ENCODE measurements around the gene DOK4. TPM values are rescaled to one million over a fixed set of nuclear protein-coding genes. Genes with fewer than 3 reads are reported as not detected.

The DOK4 gene
- total RNA-seq, 1 donor from 2014 or later: 19.4 TPM

DNA sequence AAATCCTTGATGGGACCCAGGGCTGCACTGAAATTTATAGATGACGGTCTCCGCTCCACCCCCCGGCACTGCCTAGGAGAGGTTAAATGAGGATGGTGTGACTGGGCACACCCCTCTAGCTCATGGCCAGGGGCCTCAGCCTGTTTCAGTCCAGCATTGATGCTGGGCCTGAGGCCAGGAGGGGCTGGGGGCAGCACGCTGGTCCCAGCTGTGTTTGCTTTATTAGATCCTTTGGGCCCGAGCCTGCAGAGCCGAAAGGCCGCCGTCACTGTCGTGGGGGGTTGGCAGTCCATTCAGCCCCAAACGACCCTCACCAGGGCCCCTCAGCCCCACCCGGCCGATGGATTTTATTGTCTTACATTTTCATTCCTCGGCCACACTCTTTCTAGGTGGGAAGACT, 10.8 kb upstream of the DOK4 start:
- no peaks in the 10 kb centered on the region for H3K36me3 ChIP-seq
- TF ChIP-seq POLR2AphosphoS5 (IDR thresholded peaks at IDR 0.05; ENCODE audit: insufficient read depth in 1 of 2, low read depth in 1 of 2): no peak
- H3K9me3 ChIP-seq: no peaks in the 10 kb centered on the region
- no peak for DNase-seq (ENCODE audit: extremely low spot score in 2 of 2)
- no peaks in the 10 kb centered on the region for H3K27me3 ChIP-seq
- no peaks in the 10 kb centered on the region for H3K4me1 ChIP-seq
- H3K27ac ChIP-seq: no peak overlapping the region
- H3K4me3 ChIP-seq: no peak overlapping the region
- intact Hi-C loops (cut with DNase I): loop anchor here (5.0 kb wide), 1 partner anchor 575 kb away; no protein-coding TSS in a partner anchor

DNA sequence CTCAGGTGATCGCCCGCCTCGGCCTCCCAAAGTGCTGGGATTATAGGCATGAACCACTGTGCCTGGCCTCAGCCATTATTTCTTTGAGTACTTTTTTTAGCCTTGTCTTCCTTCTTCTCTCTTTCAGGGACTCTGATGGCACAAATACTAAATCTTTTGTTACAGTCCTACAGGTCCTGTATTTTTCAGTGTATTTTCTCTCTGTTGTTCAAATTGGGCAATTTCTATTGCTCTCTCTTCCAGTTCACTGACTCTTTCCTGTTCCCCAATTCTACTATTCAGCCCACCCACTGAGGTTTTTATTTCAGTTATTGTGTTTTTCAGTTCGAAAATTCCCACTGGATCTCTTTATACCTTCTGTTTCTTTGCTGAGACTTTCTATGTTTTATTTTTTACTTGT, 7.5 kb upstream of the DOK4 start:
- no peak overlapping the region for H3K27ac ChIP-seq
- no peak for DNase-seq (ENCODE audit: extremely low spot score in 2 of 2)
- no peaks in the 10 kb centered on the region for H3K9me3 ChIP-seq
- intact Hi-C loops (cut with DNase I): no loop called here
- no peaks in the 10 kb centered on the region for H3K36me3 ChIP-seq
- no peak overlapping the region for H3K4me3 ChIP-seq
- TF ChIP-seq POLR2AphosphoS5 (IDR thresholded peaks at IDR 0.05; ENCODE audit: insufficient read depth in 1 of 2, low read depth in 1 of 2) (no peak), POLR2A (IDR thresholded peaks at IDR 0.05) (no peak)
- TF ChIP-seq, protein P1, sequence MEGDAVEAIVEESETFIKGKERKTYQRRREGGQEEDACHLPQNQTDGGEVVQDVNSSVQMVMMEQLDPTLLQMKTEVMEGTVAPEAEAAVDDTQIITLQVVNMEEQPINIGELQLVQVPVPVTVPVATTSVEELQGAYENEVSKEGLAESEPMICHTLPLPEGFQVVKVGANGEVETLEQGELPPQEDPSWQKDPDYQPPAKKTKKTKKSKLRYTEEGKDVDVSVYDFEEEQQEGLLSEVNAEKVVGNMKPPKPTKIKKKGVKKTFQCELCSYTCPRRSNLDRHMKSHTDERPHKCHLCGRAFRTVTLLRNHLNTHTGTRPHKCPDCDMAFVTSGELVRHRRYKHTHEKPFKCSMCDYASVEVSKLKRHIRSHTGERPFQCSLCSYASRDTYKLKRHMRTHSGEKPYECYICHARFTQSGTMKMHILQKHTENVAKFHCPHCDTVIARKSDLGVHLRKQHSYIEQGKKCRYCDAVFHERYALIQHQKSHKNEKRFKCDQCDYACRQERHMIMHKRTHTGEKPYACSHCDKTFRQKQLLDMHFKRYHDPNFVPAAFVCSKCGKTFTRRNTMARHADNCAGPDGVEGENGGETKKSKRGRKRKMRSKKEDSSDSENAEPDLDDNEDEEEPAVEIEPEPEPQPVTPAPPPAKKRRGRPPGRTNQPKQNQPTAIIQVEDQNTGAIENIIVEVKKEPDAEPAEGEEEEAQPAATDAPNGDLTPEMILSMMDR (IDR thresholded peaks at IDR 0.05): no peak
- no peaks in the 10 kb centered on the region for H3K4me1 ChIP-seq
- H3K27me3 ChIP-seq: no peaks in the 10 kb centered on the region

DNA sequence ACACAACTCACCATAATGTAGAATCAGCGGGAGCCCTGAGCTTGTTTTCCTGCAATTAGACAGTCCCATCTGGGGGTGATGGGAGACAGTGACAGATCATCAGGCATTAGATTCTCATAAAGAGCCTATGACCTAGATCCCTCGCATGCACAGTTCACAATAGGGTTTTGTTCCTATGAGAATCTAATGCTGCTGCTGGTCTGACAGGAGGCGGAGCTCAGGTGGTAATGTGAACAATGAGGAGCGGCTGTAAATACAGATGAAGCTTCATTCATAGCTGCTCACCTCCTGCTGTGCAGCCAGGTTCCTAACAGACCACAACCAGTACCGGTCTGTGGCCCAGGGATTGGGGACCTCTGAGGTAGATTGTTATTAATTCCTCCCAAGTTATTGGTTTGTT, 2.9 kb upstream of the DOK4 start:
- intact Hi-C loops (cut with DNase I): no loop called here
- H3K4me3 ChIP-seq: no peak overlapping the region
- DNase-seq (ENCODE audit: extremely low spot score in 2 of 2): no peak
- no peaks in the 10 kb centered on the region for H3K36me3 ChIP-seq
- no peak overlapping the region for H3K27ac ChIP-seq
- H3K27me3 ChIP-seq: no peaks in the 10 kb centered on the region
- no peaks in the 10 kb centered on the region for H3K9me3 ChIP-seq
- no peak for TF ChIP-seq POLR2AphosphoS5 (IDR thresholded peaks at IDR 0.05; ENCODE audit: insufficient read depth in 1 of 2, low read depth in 1 of 2)
- TF ChIP-seq, protein P1 (IDR thresholded peaks at IDR 0.05): no peak
- no peak for TF ChIP-seq POLR2A (IDR thresholded peaks at IDR 0.05)
- H3K4me1 ChIP-seq: peaks cover 25% of the 10 kb centered on the region

DNA sequence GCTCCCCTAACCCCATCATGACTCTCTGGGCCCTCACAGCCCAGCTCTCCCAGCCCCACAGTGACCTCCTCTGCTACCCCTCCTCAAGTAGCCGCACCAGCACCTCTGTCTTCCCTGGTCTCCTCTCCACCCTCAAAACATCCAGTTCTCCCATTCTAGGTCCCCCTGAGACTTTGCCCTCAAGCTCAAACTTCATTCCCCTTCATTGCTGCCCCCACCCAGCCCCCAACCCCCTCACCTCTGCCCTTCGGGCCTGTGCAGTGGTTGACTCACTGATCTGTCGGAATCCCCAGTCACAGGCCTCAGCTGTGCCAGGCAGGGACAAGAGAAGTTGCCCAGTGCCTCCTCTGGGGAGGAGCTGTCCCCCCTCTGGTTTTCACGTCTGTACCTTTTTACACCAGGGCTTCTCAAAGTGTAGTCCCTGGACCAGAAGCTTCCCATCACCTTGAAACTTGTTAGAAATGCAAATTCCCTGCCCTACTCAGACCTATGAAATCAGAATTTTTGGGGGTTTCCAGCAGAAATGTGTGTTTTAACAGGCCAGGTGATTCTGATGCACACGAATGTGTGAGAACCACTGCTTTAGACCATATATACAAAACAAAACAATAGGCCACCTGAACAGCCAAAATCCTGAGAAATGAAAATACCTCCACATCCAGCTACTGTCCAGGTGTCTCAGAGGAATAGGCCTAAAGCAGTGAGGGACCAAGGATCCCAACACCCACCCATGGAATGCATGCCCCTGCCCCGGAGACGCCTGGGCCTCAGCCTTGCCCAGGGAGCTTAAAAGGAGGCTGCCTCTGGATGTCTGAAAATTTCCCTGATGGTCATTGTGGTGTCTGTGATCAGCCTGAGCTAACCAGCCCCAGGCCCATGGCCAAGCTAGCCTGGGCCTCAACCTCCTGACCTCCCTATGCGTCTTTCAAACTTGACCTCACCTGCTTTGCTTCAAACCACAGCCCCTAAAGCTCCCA, 853 bp upstream of the DOK4 start:
- Histone ChIP-seq H3K36me3 (no peaks in the 10 kb centered on the region), H3K27me3 (no peaks in the 10 kb centered on the region), H3K4me1 (peaks cover 37% of the 10 kb centered on the region), H3K4me3 (peak overlapping the region; percentile 85 to 93), H3K27ac (peak overlapping the region; percentile 77), H3K9me3 (no peaks in the 10 kb centered on the region)
- no peak for DNase-seq (ENCODE audit: extremely low spot score in 2 of 2)
- TF ChIP-seq POLR2AphosphoS5 (IDR thresholded peaks at IDR 0.05; ENCODE audit: insufficient read depth in 1 of 2, low read depth in 1 of 2): no peak
- intact Hi-C loops (cut with DNase I): no loop called here

DNA sequence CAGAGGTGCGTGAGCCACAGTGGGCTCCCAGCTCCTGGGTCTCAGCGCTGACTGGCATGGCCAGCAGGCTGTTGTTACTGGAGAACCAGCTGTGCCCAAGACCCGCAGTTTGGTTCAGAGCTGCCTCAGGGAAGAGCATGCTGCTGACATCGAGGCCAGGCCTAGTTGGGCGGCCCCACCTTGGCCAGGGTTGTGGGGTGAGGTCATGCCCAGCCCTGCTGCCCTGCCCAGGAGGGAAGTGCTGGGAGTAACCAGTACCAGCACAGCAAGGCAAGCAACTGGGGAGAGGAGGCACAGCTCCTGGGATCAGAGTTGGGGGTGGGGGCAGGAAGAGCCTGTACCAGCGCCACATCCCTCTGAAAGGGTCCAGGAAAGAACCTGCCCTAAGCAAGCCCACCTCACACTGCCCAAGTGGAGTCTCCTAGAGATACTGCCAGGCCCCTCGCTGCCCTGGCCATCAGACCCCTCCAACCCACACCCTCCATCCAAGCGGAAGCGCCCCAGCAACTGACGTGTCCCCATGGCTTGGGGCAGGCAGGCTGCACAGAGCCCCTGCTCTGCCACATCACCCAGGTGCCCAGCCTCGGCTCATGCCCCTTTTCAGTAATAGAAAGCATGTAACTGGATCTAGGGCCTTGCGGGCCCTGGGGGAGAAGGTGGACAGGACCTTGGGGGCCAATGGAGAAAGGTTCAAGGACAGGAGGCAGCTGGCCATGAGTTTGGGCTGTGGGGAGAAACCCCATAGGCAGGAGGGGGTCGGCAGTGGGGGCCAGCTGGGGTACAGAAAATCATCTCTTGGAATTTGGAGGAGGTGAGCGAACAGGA, 990 bp downstream of the DOK4 start:
- DNase-seq (ENCODE audit: extremely low spot score in 2 of 2): no peak
- no peaks in the 10 kb centered on the region for H3K36me3 ChIP-seq
- peaks cover 47% of the 10 kb centered on the region for H3K4me1 ChIP-seq
- H3K9me3 ChIP-seq: no peaks in the 10 kb centered on the region
- no peaks in the 10 kb centered on the region for H3K27me3 ChIP-seq
- H3K4me3 ChIP-seq: peak overlapping the region; percentile 85 to 93
- intact Hi-C loops (cut with DNase I): no loop called here
- peak overlapping the region; percentile 77 for H3K27ac ChIP-seq
- TF ChIP-seq, protein P1 (IDR thresholded peaks at IDR 0.05): no peak
- peak in 1 of 2 donors; percentile 20 for TF ChIP-seq POLR2AphosphoS5 (IDR thresholded peaks at IDR 0.05; ENCODE audit: insufficient read depth in 1 of 2, low read depth in 1 of 2)

Measured in vagina (tissue), 2 donors.